DND-41 (cell line): ENCODE results near the gene AFF3.

Experiments
- ATAC-seq: fragments of 200-7000 bp; cut with Tn5 transposase; 3 replicates; pipeline ENCODE4 v1.9.1; 2021; ENCODE audit warnings: low read depth; ENCODE audit not compliant: insufficient read depth
- DNase-seq: peaks from one replicate; pipeline ENCODE4 v3.0.0-alpha.2; 2020
- H2AFZ ChIP-seq: 2 replicates; pipeline ENCODE4 v1.6.0; 2012; ENCODE audit warnings: low read depth, low read length
- H3K27ac ChIP-seq: 2 replicates; pipeline ENCODE4 v1.5.1; 2012; ENCODE audit warnings: low read length, inconsistent platforms
- H3K27me3 ChIP-seq: fragments of 200-600 bp; sonication (generic); 2 replicates; pipeline ENCODE4 v1.6.0; 2012; ENCODE audit warnings: low read length, mild to moderate bottlenecking, inconsistent platforms; ENCODE audit not compliant: insufficient read depth, poor library complexity
- H3K36me3 ChIP-seq: 2 replicates; pipeline ENCODE4 v1.5.1; 2012; ENCODE audit warnings: low read length, inconsistent platforms; ENCODE audit not compliant: insufficient read depth
- H3K4me1 ChIP-seq: 2 replicates; pipeline ENCODE4 v1.5.1; 2012; ENCODE audit warnings: mild to moderate bottlenecking, low read length; ENCODE audit not compliant: insufficient read depth
- H3K4me2 ChIP-seq: 2 replicates; pipeline ENCODE4 v1.6.0; 2012; ENCODE audit warnings: mild to moderate bottlenecking, moderate library complexity, low read length, inconsistent platforms; ENCODE audit not compliant: insufficient read depth
- H3K4me3 ChIP-seq, 2 experiments: fragments of 200-600 bp in 1 of 2; shearing (Covaris generic) in 1 of 2; 2 replicates each; pipeline ENCODE4 v1.5.1; 2012 to 2016; ENCODE audit warnings: inconsistent platforms in 2 of 2, low read length in 2 of 2, mild to moderate bottlenecking in 2 of 2, low read depth in 1 of 2, moderate library complexity in 1 of 2
- H3K79me2 ChIP-seq: 2 replicates; pipeline ENCODE4 v1.6.0; 2012; ENCODE audit warnings: low read length, inconsistent platforms; ENCODE audit not compliant: insufficient read depth
- H3K9ac ChIP-seq: 2 replicates; pipeline ENCODE4 v1.6.0; 2012; ENCODE audit warnings: low read depth, mild to moderate bottlenecking, inconsistent platforms, low read length, moderate library complexity
- H3K9me3 ChIP-seq: 2 replicates; pipeline ENCODE4 v1.5.1; 2012; ENCODE audit warnings: low read length, moderate library complexity, mild to moderate bottlenecking, inconsistent platforms; ENCODE audit not compliant: insufficient read depth, severe bottlenecking
- H4K20me1 ChIP-seq: 2 replicates; pipeline ENCODE4 v1.6.0; 2012; ENCODE audit warnings: low read length; ENCODE audit not compliant: insufficient read depth
- CTCF ChIP-seq: IDR thresholded peaks from 2 replicates; pipeline ENCODE4 v1.5.1; 2012; ENCODE audit warnings: borderline replicate concordance, low read length, moderate library complexity, mild to moderate bottlenecking; ENCODE audit not compliant: poor library complexity, severe bottlenecking; ENCODE audit errors: extremely low read depth
- EZH2 ChIP-seq: IDR thresholded peaks from 3 replicates; pipeline ENCODE4 v1.6.1; 2012; ENCODE audit warnings: borderline replicate concordance, low read depth, mild to moderate bottlenecking, moderate library complexity, low read length, inconsistent platforms; ENCODE audit not compliant: severe bottlenecking

AFF3 gene

GRCh38 chr2:99734236-99734635, 408.2 kb downstream of the AFF3 start:
- no peak overlapping the region for H2AFZ ChIP-seq
- no peaks in the 10 kb centered on the region for H3K4me1 ChIP-seq
- H3K79me2 ChIP-seq = no peaks in the 10 kb centered on the region
- DNase-seq (no peak), ATAC-seq (no peak)
- no peaks in the 10 kb centered on the region for H3K9me3 ChIP-seq
- no peak overlapping the region for H3K27ac ChIP-seq
- no peak overlapping the region for H3K4me2 ChIP-seq
- H3K9ac ChIP-seq = no peak overlapping the region
- no peak overlapping the region for H3K4me3 ChIP-seq
- no peaks in the 10 kb centered on the region for H3K36me3 ChIP-seq
- H3K27me3 ChIP-seq = no peaks in the 10 kb centered on the region
- TF ChIP-seq CTCF (no peak), EZH2 (no peak)
- no peaks in the 10 kb centered on the region for H4K20me1 ChIP-seq

- TF ChIP-seq EZH2 (no peak), CTCF (no peak)
- no peaks in the 10 kb centered on the region for H3K36me3 ChIP-seq
- no peak overlapping the region for H3K4me3 ChIP-seq
- H3K79me2 ChIP-seq = no peaks in the 10 kb centered on the region
- H3K4me2 ChIP-seq = no peak overlapping the region
- H3K4me1 ChIP-seq = no peaks in the 10 kb centered on the region
- DNase-seq (no peak), ATAC-seq (no peak)
- H2AFZ ChIP-seq = no peak overlapping the region
- H3K9ac ChIP-seq = no peak overlapping the region
- H4K20me1 ChIP-seq = no peaks in the 10 kb centered on the region
- no peaks in the 10 kb centered on the region for H3K9me3 ChIP-seq
- H3K27me3 ChIP-seq = no peaks in the 10 kb centered on the region
- no peak overlapping the region for H3K27ac ChIP-seq
Observed at GRCh38 chr2:99729104-99730025, 413.0 kb downstream of the AFF3 start.

- no peak for ATAC-seq
- no peaks in the 10 kb centered on the region for H3K36me3 ChIP-seq
- H3K79me2 ChIP-seq = no peaks in the 10 kb centered on the region
- TF ChIP-seq CTCF = no peak
- no peak for TF ChIP-seq EZH2
- no peak overlapping the region for H3K27ac ChIP-seq
- H3K4me1 ChIP-seq = no peaks in the 10 kb centered on the region
- H3K9ac ChIP-seq = no peak overlapping the region
- no peak for DNase-seq
- no peak overlapping the region for H3K4me2 ChIP-seq
- H4K20me1 ChIP-seq = no peaks in the 10 kb centered on the region
- no peaks in the 10 kb centered on the region for H3K9me3 ChIP-seq
- H2AFZ ChIP-seq = no peak overlapping the region
- no peaks in the 10 kb centered on the region for H3K27me3 ChIP-seq
- H3K4me3 ChIP-seq = no peak overlapping the region
Observed at GRCh38 chr2:99728166-99728565, 414.2 kb downstream of the AFF3 start.
